Measurements from ENCODE around the gene DUSP5. TPM values are rescaled to one million over a fixed set of nuclear protein-coding genes. Genes with fewer than 3 reads are reported as not detected.
A peak's percentile ranks its signal among the peaks of the same experiment; 100 is the strongest.

DUSP5 gene
- total RNA-seq, result 100 to 1,000 TPM in 1 of 4 donors, 10 to 100 TPM in 3; 10.4 to 112 (median 17.5) TPM

GRCh38 chr10:110497438-110498086 lies at the start of gene DUSP5:
TSS of gene DUSP5 (plus strand) at chr10:110497907. CDS start at chr10:110498122, 215 bp downstream.
- no peaks in the 10 kb centered on the region for H3K4me1 ChIP-seq
- peak; percentile 93 to 95 for DNase-seq
- intact Hi-C loops (cut with DNase I; ENCODE audit: low total_unique reads), result no loop called here

GRCh38 chr10:110448682-110449418 lies 48.9 kb upstream of the DUSP5 start:
- Histone ChIP-seq H3K27ac (no peak overlapping the region), H3K4me3 (no peak overlapping the region), H3K27me3 (no peaks in the 10 kb centered on the region), H3K4me1 (no peaks in the 10 kb centered on the region), H3K9me3 (no peaks in the 10 kb centered on the region), H3K36me3 (no peaks in the 10 kb centered on the region)
- no peak for DNase-seq
- TF ChIP-seq CTCF (IDR thresholded peaks at IDR 0.05) (no peak), POLR2A (IDR thresholded peaks at IDR 0.05) (no peak)
- intact Hi-C loops (cut with DNase I; ENCODE audit: low total_unique reads), result no loop called here

More at GRCh38 chr10:110497438-110498086, at the start of gene DUSP5:
- peak within 1 kb of the TSS; percentile 48 to 88 for H3K4me3 ChIP-seq
- no peaks in the 10 kb centered on the region for H3K27me3 ChIP-seq
- no peaks in the 10 kb centered on the region for H3K9me3 ChIP-seq
- TF ChIP-seq POLR2A (IDR thresholded peaks at IDR 0.05), result peak; percentile 96 to 99
- TF ChIP-seq CTCF (IDR thresholded peaks at IDR 0.05), result peak in 2 of 4 experiments; percentile 7 to 31
- no peaks in the 10 kb centered on the region for H3K36me3 ChIP-seq
- H3K27ac ChIP-seq, result peak within 1 kb of the TSS; percentile 83 to 97

GRCh38 chr10:110455446-110455845 lies 42.3 kb upstream of the DUSP5 start:
- Histone ChIP-seq H3K27ac (no peak overlapping the region), H3K9me3 (no peaks in the 10 kb centered on the region), H3K4me1 (no peaks in the 10 kb centered on the region), H3K4me3 (no peak overlapping the region), H3K36me3 (no peaks in the 10 kb centered on the region), H3K27me3 (no peaks in the 10 kb centered on the region)
- DNase-seq, result no peak
- TF ChIP-seq POLR2A (IDR thresholded peaks at IDR 0.05), result no peak
- TF ChIP-seq CTCF (IDR thresholded peaks at IDR 0.05), result no peak
- intact Hi-C loops (cut with DNase I; ENCODE audit: low total_unique reads), result no loop called here

- no peaks in the 10 kb centered on the region for H3K27me3 ChIP-seq
- intact Hi-C loops (cut with DNase I; ENCODE audit: low total_unique reads), result no loop called here
- no peaks in the 10 kb centered on the region for H3K36me3 ChIP-seq
- H3K4me3 ChIP-seq, result no peak overlapping the region
- no peak for DNase-seq
- TF ChIP-seq POLR2A (IDR thresholded peaks at IDR 0.05), result no peak
- TF ChIP-seq CTCF (IDR thresholded peaks at IDR 0.05), result no peak
- no peak overlapping the region for H3K27ac ChIP-seq
- no peaks in the 10 kb centered on the region for H3K4me1 ChIP-seq
- no peaks in the 10 kb centered on the region for H3K9me3 ChIP-seq
Measured at GRCh38 chr10:110456046-110456445, 41.7 kb upstream of the DUSP5 start.

GRCh38 chr10:110456523-110457091 lies 41.1 kb upstream of the DUSP5 start:
- Histone ChIP-seq H3K27ac (no peak overlapping the region), H3K9me3 (no peaks in the 10 kb centered on the region), H3K27me3 (no peaks in the 10 kb centered on the region), H3K4me1 (no peaks in the 10 kb centered on the region), H3K4me3 (no peak overlapping the region), H3K36me3 (no peaks in the 10 kb centered on the region)
- TF ChIP-seq POLR2A (IDR thresholded peaks at IDR 0.05) (no peak), CTCF (IDR thresholded peaks at IDR 0.05) (no peak)
- no peak for DNase-seq
- intact Hi-C loops (cut with DNase I; ENCODE audit: low total_unique reads), result no loop called here

Measured in uterus (tissue), 4 donors.